Upper lobe of left lung (tissue), 6 donors: ENCODE data around the gene MAN2A1. TPM values are rescaled to one million over a fixed set of nuclear protein-coding genes. Genes with fewer than 3 reads are reported as not detected.

Experiments
- ATAC-seq, 2 donors: fragments of 200-7000 bp; cut with Tn5 transposase; one replicate each; pipeline ENCODE4 v1.9.1; 2022; ENCODE audit warnings: mild to moderate bottlenecking in 2 of 2, moderate library complexity in 2 of 2; ENCODE audit not compliant: low FRiP score in 2 of 2
- DNase-seq, 2 donors: peaks; one replicate each; pipeline ENCODE4 v3.0.0-alpha.2; 2019 to 2020
- H3K27ac ChIP-seq, 4 donors: fragments of 200-600 bp; sonication (generic); one replicate each; pipeline ENCODE4 v1.5.1; 2016 to 2019
- H3K27me3 ChIP-seq, 4 donors: fragments of 200-600 bp; sonication (generic); one replicate each; pipeline ENCODE4 v1.5.1; 2017 to 2019
- H3K36me3 ChIP-seq, 4 donors: fragments of 200-600 bp; sonication (generic); one replicate each; pipeline ENCODE4 v1.5.1; 2016 to 2019
- H3K4me1 ChIP-seq, 4 donors: fragments of 200-600 bp; sonication (generic); one replicate each; pipeline ENCODE4 v1.5.1; 2018 to 2019
- H3K4me3 ChIP-seq, 4 donors: fragments of 200-600 bp; sonication (generic); one replicate each; pipeline ENCODE4 v1.5.1; 2017 to 2019; ENCODE audit warnings: mild to moderate bottlenecking in 2 of 4, moderate library complexity in 1 of 4
- H3K9me3 ChIP-seq, 4 donors: fragments of 200-600 bp; sonication (generic); one replicate each; pipeline ENCODE4 v1.5.1; 2018 to 2019
- CTCF ChIP-seq, 6 experiments: fragments of 450-650 bp in 4 of 6; fragments of 200-600 bp in 2 of 6; sonication (generic) in 2 of 6; IDR thresholded peaks; one replicate each; pipeline ENCODE4 v1.5.1; 2016 to 2019; ENCODE audit warnings: antibody characterized with exemption in 6 of 6
- EP300 ChIP-seq, 4 donors: sonication (generic); formaldehyde crosslinking; IDR thresholded peaks; one replicate each; pipeline ENCODE4 v1.5.1; 2017; ENCODE audit warnings: antibody characterized with exemption in 4 of 4, control low read depth in 2 of 4
- POLR2A ChIP-seq, 4 donors: fragments of 450-650 bp; IDR thresholded peaks; one replicate each; pipeline ENCODE4 v1.5.1; 2016 to 2017; ENCODE audit warnings: antibody characterized with exemption in 4 of 4, mild to moderate bottlenecking in 2 of 4
- POLR2AphosphoS5 ChIP-seq, 2 donors: sonication (generic); formaldehyde crosslinking; IDR thresholded peaks; one replicate each; pipeline ENCODE4 v1.5.1; 2017; ENCODE audit warnings: antibody characterized with exemption in 2 of 2
- WGBS, 2 donors: methylation state at CpG; one replicate each; pipeline ENCODE4 v1.1.5; 2017 to 2018; 5-methylcytosine and 5-hydroxymethylcytosine counted together
- total RNA-seq, 6 donors: library from RNA; depleted of rRNA in 4 of 6; stranded (reverse); fragments of >200 nt in 4 of 6; gene quantifications; one replicate each; pipeline versions ENCODE4 v1.1.0 to v1.2.1, GENCODE V29; 2016 to 2021
- donor health status: DM: no; HTN: no; CAD: no; lungs with moderate emphysema.
- donor health status: DM: no; HTN: yes; CAD: no; lungs with severe emphysema.

Gene MAN2A1
- total RNA-seq, 6 donors from 2014 or later: 23.0 to 48.2 (median 40.0) TPM

- no peaks in the 10 kb centered on the region for H3K27me3 ChIP-seq
- no peaks in the 10 kb centered on the region for H3K9me3 ChIP-seq
- TF ChIP-seq CTCF (IDR thresholded peaks at IDR 0.05) (no peak), POLR2A (IDR thresholded peaks at IDR 0.05) (no peak), POLR2AphosphoS5 (IDR thresholded peaks at IDR 0.05) (no peak), EP300 (IDR thresholded peaks at IDR 0.05) (no peak)
- ATAC-seq (no peak), DNase-seq (no peak)
- WGBS, 2 donors: 83 to 84% methylated on average over 5 of the region's 5 CpGs
- H3K36me3 ChIP-seq: no peaks in the 10 kb centered on the region
- no peak overlapping the region for H3K4me3 ChIP-seq
- H3K27ac ChIP-seq: no peak overlapping the region
- peaks cover 0 to 2% (median 0%) of the 10 kb centered on the region in 4 donors for H3K4me1 ChIP-seq
These were observed 29.4 kb upstream of the MAN2A1 start for GRCh38 chr5:109660301-109660700.

- 84 to 87% methylated on average over 5 of the region's 5 CpGs for WGBS, 2 donors
- H3K27me3 ChIP-seq: no peaks in the 10 kb centered on the region
- TF ChIP-seq CTCF (IDR thresholded peaks at IDR 0.05) (no peak), POLR2AphosphoS5 (IDR thresholded peaks at IDR 0.05) (no peak), POLR2A (IDR thresholded peaks at IDR 0.05) (no peak), EP300 (IDR thresholded peaks at IDR 0.05) (no peak)
- no peak overlapping the region for H3K27ac ChIP-seq
- H3K36me3 ChIP-seq: no peaks in the 10 kb centered on the region
- H3K4me1 ChIP-seq: no peaks in the 10 kb centered on the region
- no peak for DNase-seq
- no peaks in the 10 kb centered on the region for H3K9me3 ChIP-seq
- no peak for ATAC-seq
- no peak overlapping the region for H3K4me3 ChIP-seq
These were observed 21.5 kb upstream of the MAN2A1 start for GRCh38 chr5:109668237-109668636.

DNA sequence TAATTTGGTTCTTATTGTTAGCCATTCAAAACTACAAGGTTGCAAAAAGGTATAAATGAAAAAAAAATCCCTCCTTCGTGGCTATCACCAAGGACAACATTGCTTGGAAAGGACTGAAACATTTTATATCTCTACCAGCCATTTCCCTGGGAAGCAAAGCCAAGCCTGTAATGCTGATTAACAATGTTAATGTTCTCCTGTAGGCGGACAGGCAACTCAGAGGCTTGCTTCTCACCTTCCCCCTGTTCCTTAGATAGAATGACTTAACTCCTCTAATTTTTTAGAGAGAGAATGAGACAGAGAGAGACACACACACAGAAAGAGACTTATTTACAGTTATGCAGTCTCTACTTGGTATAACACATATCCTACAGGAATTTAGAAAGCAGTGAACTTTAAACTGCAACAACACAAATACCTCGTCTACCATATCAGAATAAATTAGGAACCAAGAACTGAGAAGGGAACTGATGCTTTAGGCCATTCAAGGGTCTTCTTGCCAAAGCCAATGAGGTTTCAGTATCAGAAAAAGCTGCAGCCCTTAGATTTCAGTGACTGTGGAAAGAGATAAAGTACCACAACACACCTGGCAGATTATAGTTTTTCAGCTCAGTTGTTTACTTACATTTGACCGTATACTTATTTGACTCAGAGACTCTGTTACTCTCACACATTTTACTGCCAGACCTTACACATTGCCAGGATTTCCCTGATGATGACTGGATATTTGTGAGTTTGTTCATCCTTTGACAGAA is 20.9 kb upstream of the MAN2A1 start:
- no peak for DNase-seq
- WGBS, 2 donors: 82 to 84% methylated on average over 4 of the region's 4 CpGs
- TF ChIP-seq POLR2AphosphoS5 (IDR thresholded peaks at IDR 0.05) (no peak), EP300 (IDR thresholded peaks at IDR 0.05) (no peak), POLR2A (IDR thresholded peaks at IDR 0.05) (no peak), CTCF (IDR thresholded peaks at IDR 0.05) (no peak)

DNA sequence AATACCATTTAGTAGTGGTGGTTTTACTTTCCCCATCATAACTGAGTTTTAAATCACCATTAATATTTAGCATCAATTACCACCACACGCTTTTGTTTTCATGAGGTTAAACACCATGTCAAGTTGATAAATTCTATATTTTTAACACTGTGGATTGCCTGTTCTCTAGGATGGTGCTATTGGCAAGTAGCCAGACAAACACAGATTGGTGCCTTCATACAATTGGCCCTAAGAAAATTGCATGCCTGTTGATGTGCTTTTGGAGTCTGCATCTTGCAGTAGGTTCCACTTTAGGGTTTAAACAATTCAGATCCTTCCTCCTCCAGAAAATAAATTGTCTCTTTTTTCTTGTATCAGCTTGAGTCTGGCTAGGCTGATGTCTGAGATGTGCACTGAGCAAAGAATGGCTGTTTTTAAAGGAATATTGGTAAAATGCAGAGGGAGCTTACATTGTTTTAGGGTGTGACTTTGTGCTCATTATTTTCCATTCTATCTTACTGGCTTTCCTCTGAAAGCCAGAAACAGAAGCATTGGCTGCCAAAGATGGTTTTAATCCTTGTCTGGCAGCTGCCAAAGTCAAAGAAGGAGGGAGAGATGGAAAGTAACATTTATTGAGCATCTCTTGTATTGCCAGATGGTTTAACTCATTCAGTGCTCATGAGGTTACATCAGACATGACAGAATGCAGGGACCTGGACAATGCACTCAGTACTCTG is 19.6 kb upstream of the MAN2A1 start:
- DNase-seq: no peak
- no peak for TF ChIP-seq CTCF (IDR thresholded peaks at IDR 0.05)
- TF ChIP-seq EP300 (IDR thresholded peaks at IDR 0.05): no peak
- TF ChIP-seq POLR2AphosphoS5 (IDR thresholded peaks at IDR 0.05): no peak
- no peak for TF ChIP-seq POLR2A (IDR thresholded peaks at IDR 0.05)
- no peaks in the 10 kb centered on the region for H3K4me1 ChIP-seq
- H3K9me3 ChIP-seq: no peaks in the 10 kb centered on the region
- H3K4me3 ChIP-seq: no peak overlapping the region
- no peaks in the 10 kb centered on the region for H3K36me3 ChIP-seq
- no peak overlapping the region for H3K27ac ChIP-seq
- no peaks in the 10 kb centered on the region for H3K27me3 ChIP-seq
- no peak for ATAC-seq
- 52 to 77% methylated on average over 1 of the region's 1 CpG for WGBS, 2 donors

More for the DNA sequence above, 20.9 kb upstream of the MAN2A1 start:
- no peaks in the 10 kb centered on the region for H3K9me3 ChIP-seq
- ATAC-seq: no peak
- no peaks in the 10 kb centered on the region for H3K4me1 ChIP-seq
- no peaks in the 10 kb centered on the region for H3K36me3 ChIP-seq
- H3K27me3 ChIP-seq: no peaks in the 10 kb centered on the region
- no peak overlapping the region for H3K27ac ChIP-seq
- H3K4me3 ChIP-seq: no peak overlapping the region
